HG03159 (cell line): Measurements from ENCODE around the gene GUCA1A.
"Not testable (repeated sequence)": the region's sequence is repeated elsewhere in the genome, so short reads cannot be mapped to it uniquely, and the experiment has no call there.

Experiments used
- ATAC-seq: cut with Tn5 transposase; IDR thresholded peaks from one replicate; pipeline ENCODE4 v1.9.1; 2021; ENCODE audit warnings: mild to moderate bottlenecking, moderate library complexity; ENCODE audit not compliant: unreplicated experiment

GUCA1A gene

GRCh38 chr6:42202131-42202915, 29.2 kb downstream of the GUCA1A start:
- ATAC-seq, result not testable (repeated sequence)

GRCh38 chr6:42203183-42203582, 30.0 kb downstream of the GUCA1A start:
- ATAC-seq, result no peak

GRCh38 chr6:42204768-42205282, 31.7 kb downstream of the GUCA1A start:
- ATAC-seq, result no peak

- ATAC-seq, result not testable (repeated sequence)
Observed at GRCh38 chr6:42207559-42207958, 34.4 kb downstream of the GUCA1A start.

- no peak for ATAC-seq
Observed at GRCh38 chr6:42210551-42210950, 37.4 kb downstream of the GUCA1A start.

GRCh38 chr6:42211726-42212125, 38.6 kb downstream of the GUCA1A start:
- no peak for ATAC-seq

- no peak for ATAC-seq
Observed at GRCh38 chr6:42212442-42212841, 39.3 kb downstream of the GUCA1A start.

GRCh38 chr6:42216495-42216894, 43.3 kb downstream of the GUCA1A start:
- not testable (repeated sequence) for ATAC-seq

GRCh38 chr6:42217157-42217518, 44.0 kb downstream of the GUCA1A start:
- no peak for ATAC-seq

GRCh38 chr6:42217519-42218367, 44.6 kb downstream of the GUCA1A start, which contains the start of gene MRPS10:
Gene MRPS10, minus strand, starts transcription at chr6:42217861. Its CDS starts 12 bp downstream, at chr6:42217849.
- peak; percentile 92 for ATAC-seq

GRCh38 chr6:42220807-42221206, 47.6 kb downstream of the GUCA1A start:
- ATAC-seq, result no peak

GRCh38 chr6:42221546-42221945, 48.4 kb downstream of the GUCA1A start:
- ATAC-seq, result no peak

- no peak for ATAC-seq
Observed at GRCh38 chr6:42222448-42222847, 49.3 kb downstream of the GUCA1A start.

GRCh38 chr6:42224222-42225028, 51.3 kb downstream of the GUCA1A start:
- peak; percentile 90 for ATAC-seq

GRCh38 chr6:42225029-42225339, 51.8 kb downstream of the GUCA1A start:
- no peak for ATAC-seq

- ATAC-seq, result no peak
Observed at GRCh38 chr6:42225419-42225818, 52.3 kb downstream of the GUCA1A start.

- ATAC-seq, result no peak
Observed at GRCh38 chr6:42226161-42226611, 53.0 kb downstream of the GUCA1A start.

- ATAC-seq, result no peak
Observed at GRCh38 chr6:42226645-42227143, 53.5 kb downstream of the GUCA1A start.

GRCh38 chr6:42227173-42227850, 54.1 kb downstream of the GUCA1A start:
- ATAC-seq, result no peak

- ATAC-seq, result no peak
Observed at GRCh38 chr6:42228305-42228704, 55.1 kb downstream of the GUCA1A start.
